Activated B cell treated with CpG ODN at 0.5 μM for 24 hours (primary cell): ENCODE measurements around the gene PITPNB. TPM values are rescaled to one million over a fixed set of nuclear protein-coding genes. Genes with fewer than 3 reads are reported as not detected.

Experiments
- ATAC-seq: fragments of 200-7000 bp; cut with Tn5 transposase; one replicate; pipeline ENCODE4 v1.10.0; 2021; ENCODE audit warnings: low read depth, mild to moderate bottlenecking, moderate library complexity
- CTCF ChIA-PET: fragments of 350-600 bp; sonication (Branson Sonifier 250); formaldehyde crosslinking; loops from one replicate; lab custom pipeline; 2021; ENCODE audit warnings: antibody characterized with exemption; lab: Charles Lee
- POLR2A ChIA-PET: fragments of 350-600 bp; sonication (Branson Sonifier 250); formaldehyde crosslinking; loops from one replicate; lab custom pipeline; 2021; ENCODE audit warnings: antibody characterized with exemption; lab: Charles Lee
- DNase-seq: peaks from one replicate; pipeline ENCODE4 v3.0.0; 2022
- H3K27ac Mint-ChIP-seq: one replicate; pipeline ENCODE4 v1.8.0; 2020; ENCODE audit warnings: mixed read lengths
- H3K27me3 Mint-ChIP-seq: one replicate; pipeline ENCODE4 v1.8.0; 2021; ENCODE audit warnings: mixed read lengths
- H3K36me3 Mint-ChIP-seq: one replicate; pipeline ENCODE4 v1.8.0; 2021; ENCODE audit warnings: low read depth, mixed read lengths
- H3K4me1 Mint-ChIP-seq: one replicate; pipeline ENCODE4 v1.8.0; 2021; ENCODE audit warnings: mixed read lengths
- H3K4me3 Mint-ChIP-seq: one replicate; pipeline ENCODE4 v1.8.0; 2020; ENCODE audit warnings: mild to moderate bottlenecking, mixed read lengths
- H3K9me3 Mint-ChIP-seq: one replicate; pipeline ENCODE4 v1.8.0; 2020; ENCODE audit warnings: mixed read lengths
- intact Hi-C: fragments of 100-400 bp; cut with micrococcal nuclease; formaldehyde crosslinking; loops from one replicate; pipeline ENCODE4 v1.15.1; 2024
- total RNA-seq: library from RNA; stranded (reverse); gene quantifications from 2 replicates; pipeline ENCODE4 v1.2.3, GENCODE V29; 2022
- TF ChIP-seq, protein P1 (sequence below): fragments of 200-600 bp; IDR thresholded peaks from one replicate; pipeline ENCODE4 v1.8.0; 2022; ENCODE audit warnings: antibody characterized with exemption, mild to moderate bottlenecking

The PITPNB gene
- total RNA-seq, 1 donor from 2014 or later = 82.5 TPM

DNA sequence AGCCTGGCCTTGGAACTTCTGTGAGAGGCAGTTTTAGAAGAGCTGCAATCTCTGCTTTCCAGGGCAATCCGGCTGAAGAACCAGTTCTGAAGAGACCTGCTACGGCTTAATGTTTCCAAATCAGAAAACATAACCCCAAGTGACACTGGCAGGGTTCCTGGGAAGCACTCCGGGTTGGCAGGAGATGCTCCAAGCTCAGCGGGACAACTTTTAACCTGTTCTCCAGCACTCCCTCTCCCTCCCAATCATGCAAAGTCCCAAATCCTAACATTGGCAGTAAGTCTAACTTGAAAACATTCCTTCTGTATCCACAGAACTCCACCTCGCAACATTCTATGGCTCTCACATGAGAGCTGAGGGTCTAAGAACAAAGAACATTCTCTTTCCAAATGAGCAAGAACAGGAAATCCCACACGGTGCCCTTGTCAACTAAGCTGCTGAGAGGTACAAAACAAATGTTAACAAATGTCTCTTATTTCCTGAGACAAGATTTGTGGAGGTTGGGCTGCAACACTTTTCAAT is 69.0 kb downstream of the PITPNB start:
- ATAC-seq (no peak), DNase-seq (no peak)
- intact Hi-C loops = no loop called here
- Mint-ChIP-seq H3K27me3 (no peaks in the 10 kb centered on the region), H3K9me3 (no peaks in the 10 kb centered on the region), H3K27ac (no peak overlapping the region), H3K36me3 (peaks cover 81% of the 10 kb centered on the region), H3K4me1 (no peaks in the 10 kb centered on the region), H3K4me3 (no peak overlapping the region)
- TF ChIP-seq, protein P1, sequence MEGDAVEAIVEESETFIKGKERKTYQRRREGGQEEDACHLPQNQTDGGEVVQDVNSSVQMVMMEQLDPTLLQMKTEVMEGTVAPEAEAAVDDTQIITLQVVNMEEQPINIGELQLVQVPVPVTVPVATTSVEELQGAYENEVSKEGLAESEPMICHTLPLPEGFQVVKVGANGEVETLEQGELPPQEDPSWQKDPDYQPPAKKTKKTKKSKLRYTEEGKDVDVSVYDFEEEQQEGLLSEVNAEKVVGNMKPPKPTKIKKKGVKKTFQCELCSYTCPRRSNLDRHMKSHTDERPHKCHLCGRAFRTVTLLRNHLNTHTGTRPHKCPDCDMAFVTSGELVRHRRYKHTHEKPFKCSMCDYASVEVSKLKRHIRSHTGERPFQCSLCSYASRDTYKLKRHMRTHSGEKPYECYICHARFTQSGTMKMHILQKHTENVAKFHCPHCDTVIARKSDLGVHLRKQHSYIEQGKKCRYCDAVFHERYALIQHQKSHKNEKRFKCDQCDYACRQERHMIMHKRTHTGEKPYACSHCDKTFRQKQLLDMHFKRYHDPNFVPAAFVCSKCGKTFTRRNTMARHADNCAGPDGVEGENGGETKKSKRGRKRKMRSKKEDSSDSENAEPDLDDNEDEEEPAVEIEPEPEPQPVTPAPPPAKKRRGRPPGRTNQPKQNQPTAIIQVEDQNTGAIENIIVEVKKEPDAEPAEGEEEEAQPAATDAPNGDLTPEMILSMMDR = no peak
- CTCF ChIA-PET = interaction anchor here (1.5 kb wide), 1 partner anchor 32 kb away, joined by 4 read pairs; no protein-coding TSS in a partner anchor
- POLR2A ChIA-PET = no interaction called here

- no peaks in the 10 kb centered on the region for H3K4me1 Mint-ChIP-seq
- TF ChIP-seq, protein P1 = no peak
- no peak overlapping the region for H3K4me3 Mint-ChIP-seq
- H3K27me3 Mint-ChIP-seq = no peaks in the 10 kb centered on the region
- H3K36me3 Mint-ChIP-seq = peaks cover 69% of the 10 kb centered on the region
- no peaks in the 10 kb centered on the region for H3K9me3 Mint-ChIP-seq
- no peak for DNase-seq
- CTCF ChIA-PET = no interaction called here
- H3K27ac Mint-ChIP-seq = no peak overlapping the region
- ATAC-seq = no peak
- POLR2A ChIA-PET = no interaction called here
- intact Hi-C loops = no loop called here
Observed at GRCh38 chr22:27848005-27848404, 71.1 kb downstream of the PITPNB start.

DNA sequence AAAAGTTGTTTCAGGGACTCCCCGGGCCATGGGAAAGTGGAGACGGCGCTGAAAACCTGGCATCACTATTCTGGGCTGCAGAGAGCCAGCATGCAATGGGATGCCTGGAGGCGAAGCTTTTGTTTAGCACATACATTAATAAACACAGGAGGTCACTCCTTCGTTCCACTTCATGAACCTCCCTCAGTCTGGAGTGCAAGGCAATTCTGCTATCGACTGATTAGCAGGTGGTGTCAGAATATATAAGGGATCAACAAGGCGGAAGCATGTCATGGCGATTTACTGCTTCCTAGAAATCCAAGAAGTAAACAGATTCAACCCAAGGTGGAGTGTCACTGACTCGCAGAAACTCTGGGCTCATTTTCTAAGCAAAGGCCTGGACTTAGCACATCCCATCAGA is 72.1 kb downstream of the PITPNB start:
- ChIA-PET CTCF (no interaction called here), POLR2A (no interaction called here)
- DNase-seq (no peak), ATAC-seq (no peak)
- no peak overlapping the region for H3K27ac Mint-ChIP-seq
- no peaks in the 10 kb centered on the region for H3K4me1 Mint-ChIP-seq
- H3K9me3 Mint-ChIP-seq = no peaks in the 10 kb centered on the region
- no peak overlapping the region for H3K4me3 Mint-ChIP-seq
- peaks cover 63% of the 10 kb centered on the region for H3K36me3 Mint-ChIP-seq
- no peaks in the 10 kb centered on the region for H3K27me3 Mint-ChIP-seq
- TF ChIP-seq, protein P1 = no peak
- intact Hi-C loops = no loop called here

- intact Hi-C loops = no loop called here
- no peak overlapping the region for H3K27ac Mint-ChIP-seq
- H3K4me1 Mint-ChIP-seq = no peaks in the 10 kb centered on the region
- no peaks in the 10 kb centered on the region for H3K27me3 Mint-ChIP-seq
- H3K4me3 Mint-ChIP-seq = no peak overlapping the region
- H3K36me3 Mint-ChIP-seq = peaks cover 61% of the 10 kb centered on the region
- ChIA-PET POLR2A (no interaction called here), CTCF (no interaction called here)
- ATAC-seq (no peak), DNase-seq (no peak)
- TF ChIP-seq, protein P1 = no peak
- H3K9me3 Mint-ChIP-seq = no peaks in the 10 kb centered on the region
Observed at GRCh38 chr22:27846248-27846757, 72.8 kb downstream of the PITPNB start.

DNA sequence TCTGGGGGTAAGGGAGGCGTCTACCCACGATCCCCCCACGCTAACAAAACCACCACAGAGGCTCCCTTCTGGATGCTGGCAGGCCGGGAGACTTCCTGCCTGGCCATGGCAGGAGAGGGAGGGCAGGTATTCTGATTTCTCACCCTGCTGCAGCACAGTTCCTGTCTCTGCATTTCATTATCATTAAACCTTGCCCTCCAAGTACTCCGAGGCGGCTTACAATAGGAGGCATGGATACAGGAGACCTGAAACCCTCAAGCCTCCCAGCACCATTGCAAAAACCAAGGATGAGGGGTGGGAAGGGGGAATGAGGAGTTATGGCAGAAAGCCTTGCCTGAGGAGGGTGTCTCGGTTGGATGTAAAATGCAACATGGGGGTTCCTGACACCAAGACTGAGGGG is 73.4 kb downstream of the PITPNB start:
- Mint-ChIP-seq H3K4me1 (no peaks in the 10 kb centered on the region), H3K27ac (no peak overlapping the region), H3K4me3 (no peak overlapping the region), H3K9me3 (no peaks in the 10 kb centered on the region), H3K36me3 (peaks cover 60% of the 10 kb centered on the region), H3K27me3 (no peaks in the 10 kb centered on the region)
- ATAC-seq (no peak), DNase-seq (no peak)
- intact Hi-C loops = no loop called here
- POLR2A ChIA-PET = no interaction called here
- TF ChIP-seq, protein P1 = no peak
- CTCF ChIA-PET = no interaction called here
